Activated T-helper 1 cell treated with Interleukin-2 at 50 U/mL for 16 hours (primary cell): ENCODE results near the gene GYPC.

Experiments used
- DNase-seq: peaks from one replicate; pipeline ENCODE4 v3.0.0-alpha.2; 2020; ENCODE audit warnings: low read depth

The GYPC gene

DNA sequence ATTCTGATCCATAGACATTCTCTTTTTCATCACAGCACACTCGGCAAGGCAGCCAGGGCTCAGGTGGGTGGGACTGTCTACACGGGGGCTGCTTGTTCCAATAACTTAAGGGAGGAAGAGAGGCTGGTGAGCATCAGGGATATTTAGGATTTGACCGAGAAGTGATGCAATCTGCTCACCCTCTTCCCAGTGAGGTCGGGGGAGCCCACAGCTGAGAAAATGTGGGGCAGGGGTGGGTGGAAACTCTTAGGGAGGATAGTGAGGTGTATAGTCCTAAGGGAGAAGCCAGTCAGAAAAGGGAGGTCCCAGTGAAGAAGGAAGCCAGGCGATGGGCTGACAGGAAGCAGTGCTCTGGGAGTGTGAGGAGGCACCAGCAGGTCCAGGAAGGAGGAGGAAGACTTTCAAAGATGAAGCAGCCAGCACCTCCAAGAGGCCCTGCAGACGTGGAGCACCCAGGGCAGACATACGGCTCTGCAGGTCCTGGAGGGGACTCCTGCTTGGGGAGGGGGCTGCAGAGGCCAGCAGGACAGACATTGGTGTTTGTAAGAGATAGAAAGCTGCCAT lies 76.8 kb downstream of the GYPC start:
- DNase-seq = no peak

DNA sequence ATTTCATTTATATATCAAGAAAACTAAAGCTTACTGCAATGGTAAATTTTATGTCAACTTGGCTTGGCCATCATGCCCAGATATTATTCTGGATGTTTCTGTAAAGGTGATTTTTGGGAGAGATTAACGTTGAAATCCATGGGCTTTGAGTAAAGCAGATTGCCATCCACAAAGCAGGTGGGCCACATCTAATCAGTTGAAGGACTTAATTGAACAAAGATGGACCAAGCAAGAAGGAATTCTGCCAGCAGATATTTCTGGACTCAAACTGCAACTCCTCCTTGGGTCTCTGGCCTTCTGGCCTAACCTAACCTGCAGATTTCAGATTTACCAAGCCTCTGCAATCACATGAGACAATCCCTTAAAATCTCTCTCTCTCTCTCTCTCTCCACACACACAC lies 77.8 kb downstream of the GYPC start:
- DNase-seq = no peak

DNA sequence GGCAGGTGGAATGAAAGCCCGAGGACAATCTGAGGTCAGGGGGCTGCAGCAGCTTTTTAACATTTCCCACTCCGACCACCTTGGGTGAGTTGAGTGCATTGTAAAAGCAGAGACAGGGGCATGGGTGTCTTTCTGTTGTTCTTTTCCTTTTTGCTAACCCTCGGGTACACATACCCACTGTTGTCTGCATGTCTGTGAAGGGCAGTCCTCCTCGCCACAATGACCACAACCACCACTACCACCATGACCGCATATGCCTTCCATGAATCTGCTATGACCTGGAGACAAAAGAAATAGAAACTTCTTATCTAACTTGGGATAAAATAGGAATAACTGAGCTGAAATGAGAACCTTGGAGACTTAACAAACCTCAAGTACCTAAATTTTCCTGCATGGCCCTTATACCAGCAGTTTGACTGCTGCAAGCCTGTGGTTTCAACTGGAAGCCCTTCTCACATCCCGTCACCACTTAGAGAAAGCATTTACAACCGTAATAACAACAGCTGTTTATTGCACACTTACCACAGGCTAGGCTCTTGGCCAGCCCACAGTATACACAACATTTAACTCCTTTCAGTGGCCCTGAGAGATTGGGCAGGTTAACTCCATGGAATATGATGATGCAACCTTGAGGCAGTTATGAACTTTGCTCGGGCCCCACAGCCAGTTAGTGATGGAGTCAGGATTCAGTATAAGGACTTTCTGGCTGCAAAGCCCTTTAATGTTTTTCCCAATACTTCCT lies 80.3 kb downstream of the GYPC start:
- no peak for DNase-seq

DNA sequence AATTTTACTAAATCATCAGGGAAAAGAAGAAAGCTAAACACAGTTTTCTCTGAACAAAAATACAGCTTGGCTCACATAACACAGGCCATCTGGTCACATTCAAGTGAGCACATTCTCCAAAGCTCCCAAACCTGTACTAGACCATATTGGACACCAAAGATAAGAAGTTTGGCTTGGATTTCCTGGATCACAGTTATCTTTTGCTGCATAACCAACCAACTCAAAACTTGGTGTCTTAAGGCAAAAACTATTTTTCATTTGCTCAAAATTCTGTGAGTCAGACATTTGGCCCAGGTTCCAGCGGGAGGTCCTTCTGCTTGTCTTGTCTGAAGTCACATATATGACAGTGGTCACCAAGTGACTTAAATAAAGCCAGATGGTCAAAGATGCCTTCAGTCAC lies 83.2 kb downstream of the GYPC start:
- DNase-seq = no peak

DNA sequence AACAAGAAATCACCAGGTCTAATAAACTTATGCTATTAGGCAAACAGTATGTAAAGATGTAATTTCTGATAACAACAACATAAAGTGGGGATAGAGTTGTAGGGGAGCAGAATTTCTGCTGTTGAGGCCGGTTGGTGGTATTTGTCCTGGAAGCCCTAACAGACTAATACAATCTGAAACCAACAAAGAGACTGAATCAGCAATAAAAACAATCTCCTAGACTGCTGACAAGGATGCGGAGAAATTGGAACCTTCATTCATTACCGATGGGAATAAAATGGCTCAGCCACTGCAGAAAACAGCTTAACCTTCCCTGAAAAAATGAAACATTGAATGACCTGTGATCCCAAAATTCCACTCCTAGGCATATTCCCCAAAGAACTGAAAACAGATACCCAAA lies 88.7 kb downstream of the GYPC start:
- DNase-seq = no peak
